ENCODE measurements around the gene CAMSAP2.
"Not testable (repeated sequence)": the region's sequence is repeated elsewhere in the genome, so short reads cannot be mapped to it uniquely, and the experiment has no call there.

Gene CAMSAP2

GRCh38 chr1:200739702-200740570 lies 1.2 kb downstream of the CAMSAP2 start:
- no peak for DNase-seq

- DNase-seq, result no peak
Observed at GRCh38 chr1:200740571-200741208, 2.0 kb downstream of the CAMSAP2 start.

- no peak for DNase-seq
Observed at GRCh38 chr1:200741551-200742207, 3.0 kb downstream of the CAMSAP2 start.

- DNase-seq, result no peak
Observed at GRCh38 chr1:200744143-200744542, 5.5 kb downstream of the CAMSAP2 start.

- DNase-seq, result no peak
Observed at GRCh38 chr1:200749090-200749489, 10.4 kb downstream of the CAMSAP2 start.

- not testable (repeated sequence) for DNase-seq
Observed at GRCh38 chr1:200750749-200751148, 12.1 kb downstream of the CAMSAP2 start.

GRCh38 chr1:200751717-200752116 lies 13.0 kb downstream of the CAMSAP2 start:
- no peak for DNase-seq

GRCh38 chr1:200753650-200754198 lies 15.0 kb downstream of the CAMSAP2 start:
- DNase-seq, result no peak

GRCh38 chr1:200755456-200755855 lies 16.8 kb downstream of the CAMSAP2 start:
- no peak for DNase-seq

GRCh38 chr1:200762089-200762488 lies 23.4 kb downstream of the CAMSAP2 start:
- DNase-seq, result no peak

- DNase-seq, result no peak
Observed at GRCh38 chr1:200767321-200767720, 28.6 kb downstream of the CAMSAP2 start.

- DNase-seq, result no peak
Observed at GRCh38 chr1:200771625-200772555, 33.2 kb downstream of the CAMSAP2 start.

GRCh38 chr1:200774311-200774710 lies 35.6 kb downstream of the CAMSAP2 start:
- no peak for DNase-seq

GRCh38 chr1:200774735-200775444 lies 36.2 kb downstream of the CAMSAP2 start:
- DNase-seq, result no peak

- no peak for DNase-seq
Observed at GRCh38 chr1:200775850-200776249, 37.2 kb downstream of the CAMSAP2 start.

GRCh38 chr1:200776949-200777348 lies 38.3 kb downstream of the CAMSAP2 start:
- no peak for DNase-seq

- DNase-seq, result no peak
Observed at GRCh38 chr1:200778766-200779165, 40.1 kb downstream of the CAMSAP2 start.

GRCh38 chr1:200779326-200779725 lies 40.6 kb downstream of the CAMSAP2 start:
- no peak for DNase-seq

- no peak for DNase-seq
Observed at GRCh38 chr1:200780545-200781369, 42.1 kb downstream of the CAMSAP2 start.

- no peak for DNase-seq
Observed at GRCh38 chr1:200783926-200784325, 45.2 kb downstream of the CAMSAP2 start.

GRCh38 chr1:200784576-200784975 lies 45.9 kb downstream of the CAMSAP2 start:
- DNase-seq, result no peak

Data from GF-D8 (cell line).